HG03565 (cell line): ENCODE measurements around the gene CELF6.
"Not testable (repeated sequence)": the region's sequence is repeated elsewhere in the genome, so short reads cannot be mapped to it uniquely, and the experiment has no call there.

Experiments used
- ATAC-seq: cut with Tn5 transposase; IDR thresholded peaks from one replicate; pipeline ENCODE4 v1.9.1; 2021; ENCODE audit warnings: mild to moderate bottlenecking, moderate library complexity; ENCODE audit not compliant: unreplicated experiment

The CELF6 gene

GRCh38 chr15:72318408-72318942 lies 1.5 kb downstream of the CELF6 start:
- ATAC-seq, result no peak

GRCh38 chr15:72315706-72316370 lies 4.1 kb downstream of the CELF6 start:
- ATAC-seq, result no peak

- no peak for ATAC-seq
Observed at GRCh38 chr15:72313881-72314280, 6.1 kb downstream of the CELF6 start.

GRCh38 chr15:72313448-72313840 lies 6.5 kb downstream of the CELF6 start:
- ATAC-seq, result no peak

DNA sequence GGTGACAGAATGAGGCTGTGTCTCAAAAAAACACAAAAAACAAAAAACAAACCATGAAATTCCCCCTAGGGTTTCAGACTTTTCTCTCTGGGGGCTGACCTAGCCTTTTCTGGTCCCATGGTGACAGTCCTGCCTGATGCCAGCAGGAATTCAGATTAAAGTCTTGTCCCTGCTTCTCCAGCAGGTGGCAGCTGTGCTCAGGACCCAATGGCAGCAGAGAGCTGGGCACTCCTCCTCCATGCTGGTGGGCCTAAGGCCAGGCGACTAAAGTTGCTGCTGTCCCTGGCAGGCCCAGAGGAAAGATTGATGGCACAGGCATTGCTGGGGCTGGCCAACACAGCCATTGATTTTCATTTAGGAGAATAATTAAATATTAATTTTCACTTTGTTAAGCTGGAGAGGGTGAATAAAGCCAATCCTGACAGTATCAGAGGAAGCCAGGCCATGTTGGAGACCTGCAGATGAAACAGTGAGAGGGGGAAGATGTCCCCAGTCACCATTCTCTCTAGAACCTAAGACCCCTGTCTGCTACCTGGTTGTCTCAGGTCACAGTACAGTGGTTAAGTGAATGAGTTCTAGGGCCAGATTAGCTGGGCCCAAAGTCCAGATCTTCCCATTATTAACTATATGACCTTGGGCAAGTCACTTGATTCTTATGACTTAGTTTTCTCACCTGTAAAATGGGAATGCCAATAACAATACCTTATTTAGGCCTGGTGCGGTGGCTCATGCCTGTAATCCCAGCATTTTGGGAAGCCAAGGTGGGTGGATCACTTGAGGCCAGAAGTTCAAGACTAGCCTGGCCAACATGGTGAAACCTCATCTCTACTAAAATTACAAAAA lies 7.1 kb downstream of the CELF6 start:
- ATAC-seq, result no peak

GRCh38 chr15:72307026-72307425 lies 12.9 kb downstream of the CELF6 start:
- ATAC-seq, result no peak

DNA sequence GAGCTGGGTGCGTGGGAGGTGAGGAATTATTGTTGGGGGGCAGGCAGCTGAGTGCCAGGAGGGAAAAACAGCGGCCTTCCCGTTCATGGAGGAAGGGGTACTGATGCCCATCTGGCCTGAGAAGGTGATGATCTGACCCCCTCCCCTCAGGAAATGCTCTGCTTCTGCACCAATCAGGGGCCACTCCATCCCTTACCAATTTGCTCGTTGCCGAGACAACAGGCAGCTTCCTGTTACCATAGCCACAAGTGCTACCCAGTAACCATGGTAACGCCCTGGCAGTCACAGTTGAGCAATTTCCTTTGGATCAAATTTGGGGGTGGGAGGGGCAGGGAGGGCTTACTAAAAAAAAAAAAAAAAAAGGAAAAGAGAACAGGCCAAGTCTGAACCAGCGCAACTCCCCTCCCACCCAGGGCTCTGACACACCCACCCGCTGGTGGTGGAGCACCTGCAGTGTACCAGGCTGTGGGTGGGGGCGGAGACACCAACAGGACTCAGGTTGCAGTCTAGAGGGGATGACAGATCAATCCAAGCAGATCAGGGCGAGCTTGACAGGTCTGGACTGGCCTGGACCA lies 13.7 kb downstream of the CELF6 start:
- ATAC-seq, result no peak

- no peak for ATAC-seq
Observed at GRCh38 chr15:72304596-72304995, 15.4 kb downstream of the CELF6 start.

- ATAC-seq, result no peak
Observed at GRCh38 chr15:72302955-72303354, 17.0 kb downstream of the CELF6 start.

DNA sequence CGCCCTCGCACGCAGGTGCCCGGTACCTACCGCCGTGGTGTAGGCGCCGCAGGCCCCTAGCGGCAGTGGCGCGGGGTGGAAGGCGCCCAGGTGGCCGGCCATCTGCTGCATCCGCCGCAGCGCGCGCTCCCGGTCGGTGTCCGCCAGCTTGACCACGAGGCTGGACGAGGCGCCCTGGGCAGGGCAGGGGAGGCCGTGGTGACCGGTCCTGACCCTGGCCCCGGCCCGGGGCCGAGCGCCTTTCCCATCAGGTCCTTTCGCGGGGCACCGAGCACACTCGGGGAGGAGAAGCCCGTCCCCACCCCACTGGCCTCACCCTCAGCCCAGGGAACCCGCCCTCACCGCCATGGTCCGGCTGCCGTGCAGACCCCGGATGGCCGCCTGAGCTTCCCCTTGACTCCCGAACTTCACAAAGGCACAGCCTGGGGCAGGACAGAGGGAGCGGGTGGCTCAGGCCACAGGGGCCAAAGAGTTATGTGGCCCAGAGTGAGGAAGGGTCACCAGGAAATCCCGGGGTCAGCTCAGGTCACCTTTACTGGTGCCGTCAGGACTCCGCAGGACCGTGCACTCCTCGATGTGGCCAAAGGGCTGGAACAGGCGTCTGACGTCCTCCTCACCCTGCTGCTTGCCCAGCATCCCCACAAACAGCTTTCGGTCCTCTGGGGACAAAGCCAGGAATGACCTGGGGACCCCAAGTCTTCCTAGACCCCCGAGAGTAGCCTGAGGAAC lies 30.2 kb downstream of the CELF6 start:
- ATAC-seq, result no peak

- no peak for ATAC-seq
Observed at GRCh38 chr15:72288796-72289596, 31.0 kb downstream of the CELF6 start.

DNA sequence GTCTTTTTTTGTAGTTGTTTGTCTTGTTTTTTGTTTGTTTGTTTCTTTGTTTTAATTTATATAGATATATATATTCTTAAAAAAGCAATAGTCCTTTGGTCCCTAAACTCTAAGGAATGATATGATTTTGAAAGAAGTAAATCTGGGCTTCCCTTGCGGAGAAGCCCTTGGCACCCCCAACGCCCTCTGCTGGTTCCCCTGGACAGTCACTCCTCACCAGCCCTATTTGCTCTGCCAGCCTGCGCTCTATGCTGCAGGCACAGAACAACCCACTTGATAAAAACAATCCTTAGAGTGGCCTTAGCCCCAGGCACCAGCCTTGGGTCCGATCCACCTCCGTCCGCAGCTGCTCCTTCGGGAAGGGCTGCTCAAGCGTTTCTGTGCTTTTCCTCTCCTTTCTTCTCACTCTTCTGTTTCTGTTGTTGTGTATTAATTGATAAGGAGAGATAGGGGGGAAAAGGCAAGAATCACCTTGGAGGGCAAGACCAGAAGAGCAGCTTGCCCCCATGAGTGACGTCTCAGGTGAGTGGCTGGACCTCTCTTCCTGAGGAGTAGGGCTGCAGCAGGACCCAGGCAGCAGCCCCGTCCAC lies 33.9 kb downstream of the CELF6 start:
- ATAC-seq, result no peak

GRCh38 chr15:72285402-72285801 lies 34.6 kb downstream of the CELF6 start:
- ATAC-seq, result no peak

GRCh38 chr15:72284781-72285180 lies 35.2 kb downstream of the CELF6 start:
- ATAC-seq, result no peak

- no peak for ATAC-seq
Observed at GRCh38 chr15:72281713-72282112, 38.2 kb downstream of the CELF6 start.

DNA sequence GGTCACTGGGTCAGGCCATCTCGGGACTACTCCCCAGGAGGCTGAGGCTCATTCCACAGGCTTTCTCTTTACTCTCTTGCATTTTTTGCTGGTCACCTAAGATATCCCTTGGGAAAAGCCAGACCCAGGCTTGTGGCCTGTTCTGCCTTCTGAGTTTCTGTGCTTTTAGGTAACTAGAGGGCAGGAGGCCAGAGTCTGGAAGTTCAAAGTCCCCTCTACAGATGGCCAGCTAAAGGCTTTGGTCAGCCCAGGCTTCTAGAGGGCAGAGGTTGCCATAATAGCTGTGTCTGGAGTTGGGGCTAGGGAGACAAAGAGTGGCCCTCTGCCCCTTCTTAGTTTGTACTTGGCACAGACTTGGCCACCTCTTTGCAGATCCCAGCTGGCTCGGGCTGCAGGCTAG lies 39.2 kb downstream of the CELF6 start:
- no peak for ATAC-seq

DNA sequence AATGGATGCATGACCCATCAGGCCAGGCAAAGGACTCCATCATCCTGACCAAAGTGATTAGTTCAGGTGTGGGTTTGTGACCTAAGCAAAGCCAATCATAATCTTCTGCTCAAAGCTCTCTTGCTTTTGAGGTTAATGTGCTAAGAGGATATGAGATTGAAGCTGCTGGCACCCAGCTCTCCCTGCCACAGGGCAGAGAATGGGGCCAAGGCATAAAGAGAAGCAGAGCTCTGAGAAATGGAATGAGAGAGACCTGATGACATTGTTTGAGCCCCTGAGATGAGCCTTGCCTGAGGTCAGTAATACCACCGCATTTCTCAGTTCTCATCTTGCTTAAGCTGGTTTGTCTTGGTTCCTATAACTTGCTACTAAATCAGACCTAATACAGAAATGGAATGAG lies 41.2 kb downstream of the CELF6 start:
- ATAC-seq, result no peak

DNA sequence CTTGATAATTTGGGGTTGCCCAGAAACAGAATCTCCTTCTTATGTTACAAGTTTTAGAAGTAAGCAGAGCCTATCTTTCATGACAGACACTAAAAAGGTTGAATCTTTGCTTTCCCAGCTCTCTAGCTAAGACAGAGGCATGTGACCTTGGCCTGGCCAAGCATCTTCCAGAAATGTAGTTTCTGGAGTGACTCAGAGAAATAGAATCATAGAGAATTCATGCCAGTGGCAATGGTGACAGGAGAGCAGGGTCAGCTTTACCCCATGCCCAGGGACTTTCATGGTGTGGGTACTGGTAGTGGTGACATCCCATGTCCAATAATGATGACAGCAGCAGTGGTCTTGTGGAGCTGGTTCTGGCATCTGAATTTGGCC lies 43.6 kb downstream of the CELF6 start:
- no peak for ATAC-seq

- not testable (repeated sequence) for ATAC-seq
Observed at GRCh38 chr15:72275635-72276325, 44.2 kb downstream of the CELF6 start.

DNA sequence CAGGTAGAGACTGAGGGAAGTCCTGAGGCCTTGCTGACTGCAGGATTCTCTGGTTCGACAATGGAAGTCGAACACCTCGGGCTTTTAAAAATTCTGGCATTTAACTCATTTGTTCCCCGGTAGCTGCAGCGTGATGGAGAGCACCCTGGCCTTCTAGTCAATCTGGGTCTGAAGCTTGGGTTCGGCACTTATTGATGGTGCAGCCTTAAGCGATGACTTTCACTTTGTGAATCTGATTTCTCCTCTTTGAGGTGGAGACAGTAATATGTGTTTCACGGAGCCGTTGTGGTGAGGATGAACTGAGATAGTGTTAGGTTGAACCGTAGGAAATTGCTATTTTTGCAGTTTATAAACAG lies 47.0 kb downstream of the CELF6 start:
- no peak for ATAC-seq
